ENCODE results near the gene KCTD11. TPM values are rescaled to one million over a fixed set of nuclear protein-coding genes. Genes with fewer than 3 reads are reported as not detected.

The KCTD11 gene
- 3.4 and 4.1 TPM in 2 replicates for total RNA-seq (2013; cell fraction: nucleolus; rRNA removed)
- 3.8 and 4.5 TPM in 2 replicates for total RNA-seq (2014; rRNA removed)
- 1.8 and 1.9 TPM in 2 replicates for total RNA-seq (2014; rRNA removed; fragmentation: Illumina TruSeq; extraction: Trizol)
- 4.7 and 5.0 TPM in 2 replicates for total RNA-seq (2021)
- 2.2 TPM for polyA plus RNA-seq (2011; ENCODE audit: low read depth)
- 4.4 and 7.3 TPM in 2 replicates for polyA plus RNA-seq (2011; rRNA removed)
- polyA plus RNA-seq (2011; cell fraction: cytosol; rRNA removed): 7.7 and 8.6 TPM in 2 replicates
- polyA plus RNA-seq (2011; cell fraction: nucleus; rRNA removed): 12.8 and 14.0 TPM in 2 replicates
- 3.7 and 6.1 TPM in 2 replicates for polyA plus RNA-seq (2012)
- polyA plus RNA-seq (2014; fragmentation: Illumina TruSeq; extraction: Trizol): 2.8 and 3.0 TPM in 2 replicates
- under 1 TPM; 0.05 to 0.09 TPM for polyA plus RNA-seq (2014; fragmentation: Nextera tagmentation; extraction: Ambion mirVana)
- 4.7 and 5.1 TPM in 2 replicates for polyA plus RNA-seq (2014; rRNA removed)
- polyA plus RNA-seq (2016; fragmentation: Nextera tagmentation; extraction: Ambion mirVana): 1 to 10 TPM; 1.9 to 2.7 TPM
- 5.3 and 9.8 TPM in 2 replicates for polyA minus RNA-seq (2011; rRNA and poly(A)+ RNA removed)
- 2.7 and 2.8 TPM in 2 replicates for polyA minus RNA-seq (2011; cell fraction: cytosol; rRNA and poly(A)+ RNA removed)
- 7.3 and 9.4 TPM in 2 replicates for polyA minus RNA-seq (2011; cell fraction: nucleus; rRNA and poly(A)+ RNA removed)
- Bru-seq, nascent RNA: percentile 56 among the genes with signal in this experiment
- BruChase-seq, experiment 1, labeled RNA remaining after a 6-hour chase: percentile 54 among the genes with signal in this experiment
- percentile 55 among the genes with signal in this experiment for BruChase-seq, experiment 2, labeled RNA remaining after a 2-hour chase
- long read RNA-seq, experiment 1: 0 reads
- long read RNA-seq, experiment 2: 0 reads

DNA sequence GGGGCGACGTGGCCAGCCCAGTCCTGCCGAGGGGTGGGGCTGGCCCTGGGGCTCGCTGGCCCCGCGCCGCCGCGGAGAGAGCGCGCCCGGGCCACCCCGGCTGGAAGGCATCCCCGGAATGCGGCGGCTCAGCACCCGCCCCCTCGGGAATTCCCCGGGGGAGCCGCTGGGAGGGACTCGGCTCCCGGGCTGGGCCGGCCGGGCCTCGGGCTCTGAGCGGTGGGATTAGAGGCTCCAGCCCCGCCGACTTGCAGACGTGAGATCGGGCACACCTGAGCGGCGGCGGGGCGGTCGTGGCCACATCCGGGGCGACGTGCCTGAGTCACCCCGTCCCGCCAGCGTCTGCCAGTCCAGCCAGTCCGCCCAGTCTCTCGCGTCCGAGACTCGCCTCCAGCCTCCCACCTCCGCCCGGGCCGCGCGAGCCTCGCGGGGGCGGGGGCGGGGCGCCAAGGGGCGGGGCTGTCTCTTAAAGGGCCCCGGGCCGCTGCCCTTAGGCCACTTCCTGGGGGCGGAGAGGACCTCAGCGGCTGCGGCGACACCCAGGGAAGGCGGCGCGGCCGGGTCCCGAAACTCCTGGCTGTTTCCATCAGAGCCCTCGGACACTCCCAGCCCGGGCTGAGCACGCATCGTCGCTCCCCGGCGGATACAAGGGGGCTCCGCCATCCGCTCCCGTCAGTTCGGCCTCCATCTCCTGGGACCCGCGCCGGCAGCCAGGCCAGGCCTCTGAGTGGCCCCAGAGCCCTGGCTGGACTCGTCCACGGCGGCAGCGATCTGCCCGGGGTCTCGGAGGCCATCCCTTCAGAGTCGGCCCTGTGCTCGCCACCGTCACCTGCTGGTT is at the start of gene KCTD11:
KCTD11 (plus strand) TSS at position 498 of the 838 bp plus-strand sequence.
- BruUV-seq (replicated peaks): no TSS peak
- intact Hi-C loops (cut with micrococcal nuclease; ENCODE audit: unreplicated experiment): loop anchor here (5.0 kb wide), 1 partner anchor 85 kb away; the partner anchor contains the start of genes FGF11 and TMEM102
- WGBS (ENCODE audit: insufficient coverage, insufficient replicate concordance, low lambda C conversion rate, missing lambda C conversion rate): 1% methylated on average over 62 of the region's 91 CpGs
- SMC1A ChIA-PET (ENCODE audit: uncharacterized antibody, unreplicated experiment): interaction anchor here (1.4 to 4.8 kb wide), 3 partner anchors 14 to 16 kb away, joined by 3 to 33 read pairs (median 4); partner anchors contain the start of gene ACAP1
- in situ Hi-C loops (cut with MboI): no loop called here
- H3K9me3 ChIP-seq (replicated peaks; ENCODE audit: control insufficient read depth, insufficient read depth, low read length): no peaks in the 10 kb centered on the region
- H3K4me2 ChIP-seq (ENCODE audit: control insufficient read depth, insufficient read depth): peak within 1 kb of the TSS; percentile 93
- H3K27me3 ChIP-seq (replicated peaks in 1 of 2; ENCODE audit: control insufficient read depth in 2 of 2, insufficient read depth in 2 of 2, low read length in 1 of 2): no peaks in the 10 kb centered on the region
- H2AFZ ChIP-seq (ENCODE audit: control insufficient read depth, low read depth, low read length): peak within 1 kb of the TSS; percentile 34
- ATAC-seq (peak; percentile 81), FAIRE-seq (no peak), DNase-seq (ENCODE audit: low read depth, low spot score) (no peak)
- peaks cover 23% of the 10 kb centered on the region for H3K4me1 ChIP-seq (ENCODE audit: control insufficient read depth, insufficient read depth, low read length)
- peaks cover 7% of the 10 kb centered on the region for H3K79me2 ChIP-seq (ENCODE audit: control insufficient read depth, insufficient read depth, low read length)
- CTCF ChIA-PET: interaction anchor here (0.7 to 4.4 kb wide), 7 partner anchors 12 to 335 kb away, joined by 3 to 34 read pairs (median 4); partner anchors contain the start of genes ACAP1 and TP53
- POLR2A ChIA-PET: interaction anchor here (0.5 to 5.2 kb wide), 4 partner anchors 9 to 22 kb away, joined by 10 to 52 read pairs (median 22); partner anchors contain the start of genes ACAP1 and NEURL4
- H3K4me3 ChIP-seq: peak within 1 kb of the TSS; percentile 88
- peaks cover 4 to 8% of the 10 kb centered on the region in 2 experiments; a peak in 3 of 4 replicates for H3K36me3 ChIP-seq (ENCODE audit: control insufficient read depth in 2 of 2, insufficient read depth in 2 of 2, low read length in 1 of 2)
- peak within 1 kb of the TSS; percentile 62 for H3K9ac ChIP-seq (ENCODE audit: control insufficient read depth, insufficient read depth, low read length)
- H4K20me1 ChIP-seq (ENCODE audit: control insufficient read depth, insufficient read depth): no peaks in the 10 kb centered on the region
- H3K27ac ChIP-seq (ENCODE audit: control insufficient read depth, insufficient read depth): peak within 1 kb of the TSS; percentile 59
- RAD21 ChIA-PET (ENCODE audit: unreplicated experiment): interaction anchor here (0.8 to 5.0 kb wide), 6 partner anchors 15 to 114 kb away, joined by 3 to 45 read pairs (median 4); partner anchors contain the start of genes ACAP1, NEURL4 and TMEM256
- TF ChIP-seq KLF5 (IDR thresholded peaks at IDR 0.05; ENCODE audit: partially characterized antibody) (no peak), BCL11A (IDR thresholded peaks at IDR 0.05; ENCODE audit: low read depth, low read length) (no peak), ZNF687 (IDR thresholded peaks at IDR 0.05) (peak; percentile 57; the same call in 1 of the 2 replicates), MYC (IDR thresholded peaks at IDR 0.05; ENCODE audit: insufficient read depth, insufficient read length, insufficient replicate concordance, low read length, severe bottlenecking) (peak; percentile 44), NRF1 (conservative IDR thresholded peaks at IDR 0.05; ENCODE audit: low read depth, low read length) (no peak), FOS (IDR thresholded peaks at IDR 0.05; ENCODE audit: borderline replicate concordance, extremely low read depth, insufficient read length) (no peak), GABPA (IDR thresholded peaks at IDR 0.05; ENCODE audit: low read depth) (no peak), NFYB (IDR thresholded peaks at IDR 0.05; ENCODE audit: insufficient read depth, low read depth, low read length) (no peak), TCF7 (IDR thresholded peaks at IDR 0.05; ENCODE audit: borderline replicate concordance) (no peak), EED (IDR thresholded peaks at IDR 0.05; ENCODE audit: low read depth) (no peak)
- TF ChIP-seq, protein P1, sequence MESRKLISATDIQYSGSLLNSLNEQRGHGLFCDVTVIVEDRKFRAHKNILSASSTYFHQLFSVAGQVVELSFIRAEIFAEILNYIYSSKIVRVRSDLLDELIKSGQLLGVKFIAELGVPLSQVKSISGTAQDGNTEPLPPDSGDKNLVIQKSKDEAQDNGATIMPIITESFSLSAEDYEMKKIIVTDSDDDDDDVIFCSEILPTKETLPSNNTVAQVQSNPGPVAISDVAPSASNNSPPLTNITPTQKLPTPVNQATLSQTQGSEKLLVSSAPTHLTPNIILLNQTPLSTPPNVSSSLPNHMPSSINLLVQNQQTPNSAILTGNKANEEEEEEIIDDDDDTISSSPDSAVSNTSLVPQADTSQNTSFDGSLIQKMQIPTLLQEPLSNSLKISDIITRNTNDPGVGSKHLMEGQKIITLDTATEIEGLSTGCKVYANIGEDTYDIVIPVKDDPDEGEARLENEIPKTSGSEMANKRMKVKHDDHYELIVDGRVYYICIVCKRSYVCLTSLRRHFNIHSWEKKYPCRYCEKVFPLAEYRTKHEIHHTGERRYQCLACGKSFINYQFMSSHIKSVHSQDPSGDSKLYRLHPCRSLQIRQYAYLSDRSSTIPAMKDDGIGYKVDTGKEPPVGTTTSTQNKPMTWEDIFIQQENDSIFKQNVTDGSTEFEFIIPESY (IDR thresholded peaks at IDR 0.05): no peak
- TF ChIP-seq, protein P2, sequence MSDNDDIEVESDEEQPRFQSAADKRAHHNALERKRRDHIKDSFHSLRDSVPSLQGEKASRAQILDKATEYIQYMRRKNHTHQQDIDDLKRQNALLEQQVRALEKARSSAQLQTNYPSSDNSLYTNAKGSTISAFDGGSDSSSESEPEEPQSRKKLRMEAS (IDR thresholded peaks at IDR 0.05; ENCODE audit: low read depth, low read length): peak; percentile 24; the same call in 1 of the 2 replicates

Measured in GM12878 (cell line).